ENCODE data around the gene HDAC9.

- TF ChIP-seq CTCF (IDR thresholded peaks at IDR 0.05; ENCODE audit: low read depth, low read length) (no peak), EZH2phosphoT487 (IDR thresholded peaks at IDR 0.05; ENCODE audit: low read depth) (no peak)
These were observed 131.2 kb downstream of the HDAC9 start for GRCh38 chr7:18626717-18627116.

Measured in OCI-LY3 (cell line).